Dendritic cell treated with granulocyte-macrophage colony-stimulating factor and Interleukin-4, amounts not matched to agents 40 ng/mL and 50 ng/mL, for 4 days (primary cell): Measurements from ENCODE around the gene MAN1A2.
"Not testable (repeated sequence)": the region's sequence is repeated elsewhere in the genome, so short reads cannot be mapped to it uniquely, and the experiment has no call there.

Experiments
- H3K27ac Mint-ChIP-seq: one replicate; pipeline ENCODE4 v1.8.0; 2022; ENCODE audit warnings: mild to moderate bottlenecking, mixed read lengths
- H3K27me3 Mint-ChIP-seq: one replicate; pipeline ENCODE4 v1.8.0; 2022; ENCODE audit warnings: mild to moderate bottlenecking, mixed read lengths
- H3K36me3 Mint-ChIP-seq: one replicate; pipeline ENCODE4 v1.8.0; 2022; ENCODE audit warnings: low read depth, mixed read lengths
- H3K4me1 Mint-ChIP-seq: one replicate; pipeline ENCODE4 v1.8.0; 2022; ENCODE audit warnings: low read depth, mixed read lengths
- H3K4me3 Mint-ChIP-seq: one replicate; pipeline ENCODE4 v1.8.0; 2022; ENCODE audit warnings: mild to moderate bottlenecking, moderate library complexity, mixed read lengths
- H3K9me3 Mint-ChIP-seq: one replicate; pipeline ENCODE4 v1.8.0; 2022; ENCODE audit warnings: mixed read lengths
- intact Hi-C: fragments of 100-400 bp; cut with micrococcal nuclease; formaldehyde crosslinking; loops from one replicate; pipeline ENCODE4 v1.15.0; 2022

Gene MAN1A2

GRCh38 chr1:117555806-117556205 lies 188.6 kb downstream of the MAN1A2 start:
- intact Hi-C loops, result no loop called here
- Mint-ChIP-seq H3K9me3 (no peaks in the 10 kb centered on the region), H3K36me3 (no peaks in the 10 kb centered on the region), H3K4me3 (no peak overlapping the region), H3K4me1 (peaks cover 25% of the 10 kb centered on the region), H3K27ac (no peak overlapping the region), H3K27me3 (no peaks in the 10 kb centered on the region)

- Mint-ChIP-seq H3K27ac (no peak overlapping the region), H3K4me1 (peaks cover 25% of the 10 kb centered on the region), H3K36me3 (no peaks in the 10 kb centered on the region), H3K27me3 (no peaks in the 10 kb centered on the region), H3K4me3 (no peak overlapping the region), H3K9me3 (no peaks in the 10 kb centered on the region)
- intact Hi-C loops, result no loop called here
Measured at GRCh38 chr1:117556341-117556740, 189.1 kb downstream of the MAN1A2 start.

GRCh38 chr1:117556976-117557375 lies 189.7 kb downstream of the MAN1A2 start:
- H3K36me3 Mint-ChIP-seq, result no peaks in the 10 kb centered on the region
- no peaks in the 10 kb centered on the region for H3K9me3 Mint-ChIP-seq
- intact Hi-C loops, result no loop called here
- H3K27me3 Mint-ChIP-seq, result no peaks in the 10 kb centered on the region
- H3K4me3 Mint-ChIP-seq, result no peak overlapping the region
- peaks cover 25% of the 10 kb centered on the region for H3K4me1 Mint-ChIP-seq
- no peak overlapping the region for H3K27ac Mint-ChIP-seq

- intact Hi-C loops, H3K36me3 Mint-ChIP-seq, H3K27me3 Mint-ChIP-seq, H3K27ac Mint-ChIP-seq, H3K4me3 Mint-ChIP-seq, H3K9me3 Mint-ChIP-seq: not testable (repeated sequence)
- peaks cover 36% of the 10 kb centered on the region for H3K4me1 Mint-ChIP-seq
Measured at GRCh38 chr1:117558451-117558850, 191.2 kb downstream of the MAN1A2 start.

- H3K36me3 Mint-ChIP-seq, result no peaks in the 10 kb centered on the region
- H3K9me3 Mint-ChIP-seq, result no peaks in the 10 kb centered on the region
- H3K4me3 Mint-ChIP-seq, result no peak overlapping the region
- peaks cover 43% of the 10 kb centered on the region for H3K4me1 Mint-ChIP-seq
- no peak overlapping the region for H3K27ac Mint-ChIP-seq
- intact Hi-C loops, result no loop called here
- peaks cover 2% of the 10 kb centered on the region for H3K27me3 Mint-ChIP-seq
Measured at GRCh38 chr1:117559139-117559538, 191.9 kb downstream of the MAN1A2 start.

GRCh38 chr1:117559985-117560384 lies 192.7 kb downstream of the MAN1A2 start:
- intact Hi-C loops, result no loop called here
- Mint-ChIP-seq H3K27ac (no peak overlapping the region), H3K27me3 (peaks cover 2% of the 10 kb centered on the region), H3K9me3 (no peaks in the 10 kb centered on the region), H3K36me3 (no peaks in the 10 kb centered on the region), H3K4me3 (no peak overlapping the region), H3K4me1 (peaks cover 51% of the 10 kb centered on the region)

GRCh38 chr1:117561071-117561470 lies 193.8 kb downstream of the MAN1A2 start:
- Mint-ChIP-seq H3K9me3 (no peaks in the 10 kb centered on the region), H3K4me1 (peaks cover 51% of the 10 kb centered on the region), H3K27ac (no peak overlapping the region), H3K36me3 (no peaks in the 10 kb centered on the region), H3K27me3 (peaks cover 2% of the 10 kb centered on the region), H3K4me3 (no peak overlapping the region)
- intact Hi-C loops, result no loop called here

- intact Hi-C loops, result no loop called here
- H3K4me3 Mint-ChIP-seq, result no peak overlapping the region
- no peaks in the 10 kb centered on the region for H3K36me3 Mint-ChIP-seq
- no peak overlapping the region for H3K27ac Mint-ChIP-seq
- peaks cover 2% of the 10 kb centered on the region for H3K27me3 Mint-ChIP-seq
- peaks cover 46% of the 10 kb centered on the region for H3K4me1 Mint-ChIP-seq
- H3K9me3 Mint-ChIP-seq, result no peaks in the 10 kb centered on the region
Measured at GRCh38 chr1:117561551-117561950, 194.3 kb downstream of the MAN1A2 start.

- Mint-ChIP-seq H3K9me3 (no peaks in the 10 kb centered on the region), H3K4me3 (no peak overlapping the region), H3K27me3 (peaks cover 2% of the 10 kb centered on the region), H3K36me3 (no peaks in the 10 kb centered on the region), H3K27ac (no peak overlapping the region), H3K4me1 (peaks cover 36% of the 10 kb centered on the region)
- intact Hi-C loops, result no loop called here
Measured at GRCh38 chr1:117562581-117563491, 195.6 kb downstream of the MAN1A2 start.

- H3K4me3 Mint-ChIP-seq, result no peak overlapping the region
- H3K9me3 Mint-ChIP-seq, result no peaks in the 10 kb centered on the region
- H3K27me3 Mint-ChIP-seq, result peaks cover 2% of the 10 kb centered on the region
- no peak overlapping the region for H3K27ac Mint-ChIP-seq
- intact Hi-C loops, result no loop called here
- peaks cover 33% of the 10 kb centered on the region for H3K4me1 Mint-ChIP-seq
- no peaks in the 10 kb centered on the region for H3K36me3 Mint-ChIP-seq
Measured at GRCh38 chr1:117563492-117563875, 196.2 kb downstream of the MAN1A2 start.

- H3K9me3 Mint-ChIP-seq, result no peaks in the 10 kb centered on the region
- no peak overlapping the region for H3K4me3 Mint-ChIP-seq
- peaks cover 33% of the 10 kb centered on the region for H3K4me1 Mint-ChIP-seq
- H3K27ac Mint-ChIP-seq, result no peak overlapping the region
- H3K36me3 Mint-ChIP-seq, result no peaks in the 10 kb centered on the region
- H3K27me3 Mint-ChIP-seq, result peaks cover 2% of the 10 kb centered on the region
- intact Hi-C loops, result no loop called here
Measured at GRCh38 chr1:117564227-117565075, 197.2 kb downstream of the MAN1A2 start.

- intact Hi-C loops, result no loop called here
- Mint-ChIP-seq H3K9me3 (no peaks in the 10 kb centered on the region), H3K27me3 (peaks cover 2% of the 10 kb centered on the region), H3K4me1 (peaks cover 33% of the 10 kb centered on the region), H3K36me3 (no peaks in the 10 kb centered on the region), H3K27ac (no peak overlapping the region), H3K4me3 (no peak overlapping the region)
Measured at GRCh38 chr1:117565076-117565556, 197.9 kb downstream of the MAN1A2 start.

- Mint-ChIP-seq H3K4me1 (peaks cover 33% of the 10 kb centered on the region), H3K9me3 (no peaks in the 10 kb centered on the region), H3K27me3 (peaks cover 2% of the 10 kb centered on the region), H3K4me3 (no peak overlapping the region), H3K27ac (no peak overlapping the region), H3K36me3 (no peaks in the 10 kb centered on the region)
- intact Hi-C loops, result no loop called here
Measured at GRCh38 chr1:117565745-117566455, 198.7 kb downstream of the MAN1A2 start.

- peaks cover 33% of the 10 kb centered on the region for H3K4me1 Mint-ChIP-seq
- no peaks in the 10 kb centered on the region for H3K9me3 Mint-ChIP-seq
- H3K36me3 Mint-ChIP-seq, result no peaks in the 10 kb centered on the region
- H3K4me3 Mint-ChIP-seq, result no peak overlapping the region
- peaks cover 2% of the 10 kb centered on the region for H3K27me3 Mint-ChIP-seq
- intact Hi-C loops, result no loop called here
- no peak overlapping the region for H3K27ac Mint-ChIP-seq
Measured at GRCh38 chr1:117566556-117566955, 199.3 kb downstream of the MAN1A2 start.
